ENCODE data around the gene RELCH.

GRCh38 chr18:62336618-62337017 lies 149.6 kb downstream of the RELCH start:
- TF ChIP-seq HOXA7 (CRISPR knock-in tag; IDR thresholded peaks at IDR 0.05): no peak
- TF ChIP-seq RAD21 (conservative IDR thresholded peaks at IDR 0.05 in 1 of 2, IDR thresholded peaks at IDR 0.05 in 1 of 2): no peak
- no peak for TF ChIP-seq SMC3 (IDR thresholded peaks at IDR 0.05)
- TF ChIP-seq CTCF (IDR thresholded peaks at IDR 0.05): no peak
- TF ChIP-seq EP300 (IDR thresholded peaks at IDR 0.05): no peak
- no peak for TF ChIP-seq MYC (IDR thresholded peaks at IDR 0.05; ENCODE audit: borderline replicate concordance, low read length)
- no peak for TF ChIP-seq POLR2A (IDR thresholded peaks at IDR 0.05; ENCODE audit: low read length)
- TF ChIP-seq HOXB5 (CRISPR knock-in tag; IDR thresholded peaks at IDR 0.05): no peak
- TF ChIP-seq EHF (CRISPR knock-in tag; IDR thresholded peaks at IDR 0.05): no peak
- no peak for TF ChIP-seq ZFP36 (IDR thresholded peaks at IDR 0.05; ENCODE audit: borderline replicate concordance, partially characterized antibody)

All from A549 (cell line).